Adrenal gland (tissue), 5 donors: ENCODE results near the gene RPL29.
A peak's percentile ranks its signal among the peaks of the same experiment; 100 is the strongest.

Source experiments
- CTCF ChIP-seq, 6 experiments: fragments of 450-650 bp in 4 of 6; fragments of 200-600 bp in 2 of 6; sonication (generic) in 1 of 6; IDR thresholded peaks; 1 replicate in 5 of 6; 2 replicates in 1 of 6; pipeline versions ENCODE4 v1.5.1 to v1.8.0; 2016 to 2021; ENCODE audit warnings: antibody characterized with exemption in 6 of 6, mild to moderate bottlenecking in 2 of 6, moderate library complexity in 1 of 6
- POLR2A ChIP-seq, 2 donors: fragments of 450-650 bp; IDR thresholded peaks; one replicate each; pipeline ENCODE4 v1.6.1; 2017; ENCODE audit warnings: antibody characterized with exemption in 2 of 2, mild to moderate bottlenecking in 2 of 2, moderate library complexity in 1 of 2
- donor health status: DM: no; HTN: no; CAD: no.

GRCh38 chr3:52004163-52004787 lies 8.6 kb upstream of the RPL29 start:
- TF ChIP-seq POLR2A (IDR thresholded peaks at IDR 0.05) (no peak), CTCF (IDR thresholded peaks at IDR 0.05) (peak in 4 of 6 experiments; percentile 34 to 63 (median 48))
